ENCODE measurements around the gene ABHD8. TPM values are rescaled to one million over a fixed set of nuclear protein-coding genes. Genes with fewer than 3 reads are reported as not detected.

ABHD8 gene
- total RNA-seq, 1 donor from 2014 or later = 10.9 TPM

DNA sequence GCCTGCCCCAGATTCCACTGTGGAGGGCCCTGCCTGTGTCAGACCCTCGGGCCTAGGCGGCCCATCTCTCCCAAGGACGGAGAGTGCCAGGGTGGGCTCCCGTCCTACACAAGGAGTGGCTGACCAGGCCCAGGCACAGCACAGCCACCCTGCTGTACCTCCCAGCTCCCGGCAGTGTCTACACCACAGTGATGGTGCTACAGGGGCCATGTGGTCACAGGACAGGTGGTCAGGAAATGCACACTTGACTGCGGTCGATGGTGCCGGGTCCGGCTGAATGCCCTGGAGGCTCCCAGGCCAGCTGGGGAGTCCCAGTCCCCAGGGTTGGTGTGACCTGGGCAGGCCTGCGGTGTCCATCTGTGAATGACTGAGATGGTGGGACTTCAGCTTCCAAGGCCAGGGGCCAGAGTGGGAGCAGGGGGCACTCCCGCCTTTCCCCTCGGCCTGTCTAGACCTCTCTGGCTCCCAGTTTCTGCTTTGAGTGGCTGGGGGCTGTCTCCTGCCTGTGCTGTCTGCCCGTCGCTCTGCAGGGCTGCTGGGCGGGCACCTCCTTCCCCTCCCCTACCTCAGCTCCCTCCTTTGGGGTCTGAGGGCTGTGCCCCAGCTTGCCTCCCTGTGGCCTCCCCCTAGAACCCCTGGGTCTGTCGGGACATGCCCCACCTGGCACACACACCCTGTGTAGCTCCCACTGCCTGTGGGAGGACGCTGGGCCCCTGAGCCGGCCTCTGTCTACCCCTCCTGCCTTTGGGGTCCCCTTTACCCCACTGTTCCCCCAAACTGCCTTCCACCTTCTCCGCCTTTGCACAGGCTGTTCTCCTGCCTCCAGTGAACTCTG, 18.6 kb upstream of the ABHD8 start:
- no peaks in the 10 kb centered on the region for H3K4me1 Mint-ChIP-seq (ENCODE audit: low read depth)

DNA sequence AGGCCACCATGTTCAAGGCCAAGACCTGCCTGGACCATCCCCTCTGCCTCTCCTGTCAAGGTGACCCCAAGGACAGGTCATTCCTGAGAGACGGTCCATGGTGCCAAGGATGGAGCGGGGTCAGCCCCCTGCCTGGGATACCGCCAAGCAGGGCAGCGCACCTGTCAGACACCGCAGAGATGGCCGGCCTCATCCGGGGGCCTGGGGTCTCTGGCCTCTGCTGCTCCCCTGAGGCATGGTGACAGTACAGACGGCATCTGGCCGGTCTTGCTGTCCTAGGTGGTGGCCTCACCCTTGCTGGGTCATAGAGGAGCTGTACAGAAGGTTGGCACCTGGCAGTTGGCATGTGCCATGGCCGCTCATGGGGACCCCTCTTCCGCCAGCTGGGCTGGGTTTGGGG, 17.2 kb upstream of the ABHD8 start:
- no peaks in the 10 kb centered on the region for H3K9me3 Mint-ChIP-seq
- intact Hi-C loops (cut with micrococcal nuclease) = no loop called here
- H3K27ac Mint-ChIP-seq = no peak overlapping the region
- peaks cover 37% of the 10 kb centered on the region for H3K36me3 Mint-ChIP-seq (ENCODE audit: low read depth)
- H3K27me3 Mint-ChIP-seq (ENCODE audit: low read depth) = no peaks in the 10 kb centered on the region
- no peak for DNase-seq (ENCODE audit: low spot score)
- H3K4me1 Mint-ChIP-seq (ENCODE audit: low read depth) = peaks cover 3% of the 10 kb centered on the region
- no peak overlapping the region for H3K4me3 Mint-ChIP-seq (ENCODE audit: low read depth)

More for the DNA sequence above, 18.6 kb upstream of the ABHD8 start:
- Mint-ChIP-seq H3K4me3 (ENCODE audit: low read depth) (no peak overlapping the region), H3K27me3 (ENCODE audit: low read depth) (no peaks in the 10 kb centered on the region), H3K36me3 (ENCODE audit: low read depth) (peaks cover 26% of the 10 kb centered on the region), H3K27ac (no peak overlapping the region), H3K9me3 (no peaks in the 10 kb centered on the region)
- no peak for DNase-seq (ENCODE audit: low spot score)
- intact Hi-C loops (cut with micrococcal nuclease) = no loop called here

DNA sequence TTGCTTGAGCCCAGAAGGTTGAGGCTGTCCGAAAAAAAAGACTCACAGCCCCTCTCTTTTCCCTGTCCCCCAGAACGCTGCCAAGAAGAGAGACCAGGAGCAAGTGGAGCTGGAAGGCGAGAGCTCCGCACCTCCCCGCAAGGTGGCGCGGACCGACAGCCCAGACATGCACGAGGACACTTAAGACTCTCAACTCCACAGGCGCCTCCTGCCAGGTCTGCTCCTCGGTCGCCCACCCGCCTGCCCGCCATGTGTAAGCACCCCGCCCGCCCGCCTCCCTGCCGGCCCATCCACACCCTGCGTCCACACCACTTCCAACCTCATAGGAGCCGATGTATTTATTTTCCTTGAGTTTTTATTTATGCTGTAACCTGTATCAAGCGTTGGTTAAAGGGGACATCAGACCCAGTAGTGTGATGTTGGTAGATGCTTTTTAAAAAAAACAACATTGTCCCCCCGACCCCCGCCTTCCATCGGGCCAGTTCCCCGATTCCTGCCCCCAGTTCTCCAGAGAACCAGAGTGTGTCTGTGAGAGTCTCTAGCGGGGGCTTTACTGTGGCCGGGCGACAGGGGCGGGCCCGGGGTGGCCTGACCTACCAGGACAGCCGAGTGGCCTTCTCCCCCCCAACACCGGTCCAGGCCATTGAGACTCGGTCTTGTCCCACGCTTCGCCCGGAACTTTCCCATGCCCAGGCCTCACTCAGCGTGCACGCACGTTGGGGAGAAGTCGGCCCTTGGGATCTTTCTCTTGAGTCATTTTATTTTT, 16.4 kb upstream of the ABHD8 start:
- Mint-ChIP-seq H3K36me3 (ENCODE audit: low read depth) (peaks cover 38% of the 10 kb centered on the region), H3K4me1 (ENCODE audit: low read depth) (peaks cover 3% of the 10 kb centered on the region), H3K4me3 (ENCODE audit: low read depth) (no peak overlapping the region), H3K9me3 (no peaks in the 10 kb centered on the region), H3K27me3 (ENCODE audit: low read depth) (no peaks in the 10 kb centered on the region), H3K27ac (no peak overlapping the region)
- intact Hi-C loops (cut with micrococcal nuclease) = no loop called here
- DNase-seq (ENCODE audit: low spot score) = no peak

DNA sequence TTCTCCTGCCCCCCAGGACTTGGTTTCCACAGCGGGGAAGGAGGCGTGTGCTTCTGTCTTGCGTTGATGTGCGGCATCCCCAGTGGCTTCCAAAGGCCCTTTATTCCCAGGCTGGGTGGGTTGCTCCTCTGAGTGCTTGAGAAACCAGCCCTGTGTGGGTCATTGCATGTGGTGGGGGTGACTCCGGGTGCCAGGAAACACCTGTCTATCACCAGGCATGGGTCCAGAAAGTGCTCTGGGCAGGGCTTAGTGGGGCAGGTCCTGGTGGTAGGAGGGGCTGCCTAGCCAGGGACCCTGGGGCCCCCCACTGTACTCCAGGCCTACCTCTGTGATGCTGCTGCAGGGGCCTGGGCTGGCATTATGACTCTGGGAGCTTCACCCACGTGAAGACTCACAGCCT, 15.7 kb upstream of the ABHD8 start:
- DNase-seq (ENCODE audit: low spot score) = no peak
- Mint-ChIP-seq H3K36me3 (ENCODE audit: low read depth) (peaks cover 43% of the 10 kb centered on the region), H3K4me1 (ENCODE audit: low read depth) (peaks cover 3% of the 10 kb centered on the region), H3K27ac (no peak overlapping the region), H3K9me3 (no peaks in the 10 kb centered on the region), H3K4me3 (ENCODE audit: low read depth) (no peak overlapping the region), H3K27me3 (ENCODE audit: low read depth) (no peaks in the 10 kb centered on the region)
- intact Hi-C loops (cut with micrococcal nuclease) = no loop called here

DNA sequence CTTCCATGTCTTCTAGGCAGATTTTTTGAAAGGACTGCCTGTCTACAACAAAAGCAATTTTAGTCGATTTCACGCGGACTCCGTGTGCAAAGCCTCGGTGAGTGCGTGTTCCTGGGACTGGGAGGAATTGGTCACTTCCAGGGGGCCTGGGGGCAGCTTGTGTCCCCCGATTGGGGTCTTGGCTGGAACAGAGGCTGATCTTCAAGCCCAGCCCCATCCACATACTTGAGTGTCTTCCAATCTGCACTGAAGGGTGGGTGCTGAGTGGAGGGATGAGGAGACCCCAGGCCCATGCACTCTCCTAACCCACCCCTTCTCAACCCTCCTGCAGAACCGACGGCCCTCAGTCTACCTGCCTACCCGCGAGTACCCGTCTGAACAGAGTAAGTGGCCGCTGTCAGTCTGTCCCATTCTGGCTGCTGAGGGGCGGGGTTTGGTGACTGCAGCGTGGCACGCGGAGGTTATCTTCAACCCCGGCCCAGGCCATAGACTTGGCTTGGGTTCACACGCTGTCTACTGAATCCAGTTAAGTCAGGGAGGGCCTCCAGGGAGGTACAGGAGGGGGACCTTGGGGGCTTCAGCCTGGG, 10.9 kb upstream of the ABHD8 start:
- DNase-seq (ENCODE audit: low spot score) = no peak
- Mint-ChIP-seq H3K9me3 (no peaks in the 10 kb centered on the region), H3K27me3 (ENCODE audit: low read depth) (no peaks in the 10 kb centered on the region), H3K36me3 (ENCODE audit: low read depth) (peaks cover 36% of the 10 kb centered on the region), H3K27ac (no peak overlapping the region), H3K4me3 (ENCODE audit: low read depth) (no peak overlapping the region), H3K4me1 (ENCODE audit: low read depth) (peaks cover 16% of the 10 kb centered on the region)
- intact Hi-C loops (cut with micrococcal nuclease) = no loop called here

DNA sequence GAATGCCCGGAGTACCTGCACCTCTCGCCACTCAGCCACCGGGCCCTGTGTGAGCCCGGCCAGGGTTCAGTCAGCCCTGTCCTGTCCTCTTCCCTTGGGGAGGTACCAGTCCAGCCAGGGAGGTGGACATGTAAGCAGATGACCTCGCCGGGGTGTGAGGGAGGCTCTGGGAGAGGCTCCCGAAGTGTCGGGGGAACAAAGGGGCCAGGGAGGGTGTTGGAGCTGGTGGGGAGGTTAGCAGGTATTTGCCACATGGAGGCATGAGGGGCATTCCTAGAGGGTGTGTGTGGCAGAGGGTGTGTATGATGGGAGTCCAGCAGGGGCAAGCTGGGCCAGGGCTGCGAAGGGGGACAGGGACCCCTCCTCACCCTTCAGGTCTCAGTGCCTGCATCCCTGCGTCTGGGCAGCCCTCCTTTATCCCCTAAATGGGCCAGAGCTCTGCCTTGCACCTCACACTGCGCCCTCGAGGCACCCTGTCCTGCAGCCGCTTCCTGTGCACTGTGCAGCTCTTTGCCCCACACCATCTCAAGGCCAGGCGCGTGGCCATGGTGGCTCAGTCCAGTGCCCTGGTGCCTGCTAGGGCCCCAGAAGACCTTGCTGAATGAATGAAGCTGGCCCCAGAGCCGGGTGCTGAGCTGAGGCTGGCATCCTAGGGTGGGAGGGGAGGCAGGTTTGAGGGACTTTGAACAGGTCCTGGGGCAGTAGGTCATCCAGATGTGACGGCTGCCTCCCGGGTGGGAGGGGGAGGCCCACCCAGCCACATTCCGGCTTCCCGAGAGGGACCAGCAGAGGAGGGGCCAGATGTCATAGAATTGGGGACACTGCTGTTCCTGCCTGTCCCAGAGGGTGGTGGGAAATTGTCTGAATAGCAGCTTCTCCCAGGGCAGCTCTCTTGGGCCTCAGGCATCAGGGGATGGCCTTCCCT, 9.2 kb upstream of the ABHD8 start:
- intact Hi-C loops (cut with micrococcal nuclease) = no loop called here
- Mint-ChIP-seq H3K4me1 (ENCODE audit: low read depth) (peaks cover 23% of the 10 kb centered on the region), H3K9me3 (no peaks in the 10 kb centered on the region), H3K27ac (no peak overlapping the region), H3K27me3 (ENCODE audit: low read depth) (no peaks in the 10 kb centered on the region), H3K4me3 (ENCODE audit: low read depth) (no peak overlapping the region), H3K36me3 (ENCODE audit: low read depth) (peaks cover 35% of the 10 kb centered on the region)
- no peak for DNase-seq (ENCODE audit: low spot score)

DNA sequence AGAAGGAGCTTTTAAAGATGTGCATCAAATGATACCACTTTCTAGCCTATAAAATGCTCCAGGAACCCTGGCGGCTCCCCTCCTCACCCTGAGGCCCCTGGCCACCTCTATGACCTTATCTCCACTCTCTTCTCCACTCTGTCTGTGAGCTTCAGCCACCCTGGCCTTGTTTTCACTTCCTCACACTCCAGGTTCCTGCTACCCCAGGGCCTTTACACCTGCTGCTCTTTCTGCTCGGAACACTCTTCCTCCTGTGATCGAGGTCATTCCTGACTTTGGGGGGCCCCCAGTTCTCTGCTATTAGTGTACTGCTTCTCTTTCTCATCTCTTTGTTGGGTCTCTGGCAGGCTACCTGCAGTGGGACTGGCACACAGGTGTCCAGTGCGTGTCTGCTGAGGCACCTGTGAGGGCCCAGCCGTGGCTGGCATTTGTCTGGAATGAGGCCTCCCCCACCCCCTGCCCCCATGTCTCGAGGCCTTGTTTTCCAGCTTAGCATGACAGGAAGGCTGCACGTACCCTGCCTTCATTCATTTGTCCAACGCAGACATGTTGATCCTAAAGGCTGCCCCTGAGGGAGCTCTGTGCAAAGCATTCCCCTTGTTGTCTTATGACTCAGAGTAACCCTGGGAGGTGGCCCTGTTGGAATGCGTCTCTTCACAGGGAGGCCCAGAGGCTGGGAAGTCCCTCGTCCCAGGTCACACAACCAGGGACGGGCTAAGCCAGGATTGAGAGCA, 8.4 kb upstream of the ABHD8 start:
- DNase-seq (ENCODE audit: low spot score) = no peak
- peaks cover 30% of the 10 kb centered on the region for H3K36me3 Mint-ChIP-seq (ENCODE audit: low read depth)
- no peaks in the 10 kb centered on the region for H3K27me3 Mint-ChIP-seq (ENCODE audit: low read depth)
- no peaks in the 10 kb centered on the region for H3K9me3 Mint-ChIP-seq
- H3K4me3 Mint-ChIP-seq (ENCODE audit: low read depth) = peak overlapping the region; percentile 66
- H3K4me1 Mint-ChIP-seq (ENCODE audit: low read depth) = peaks cover 24% of the 10 kb centered on the region
- intact Hi-C loops (cut with micrococcal nuclease) = no loop called here
- H3K27ac Mint-ChIP-seq = peak overlapping the region; percentile 59

DNA sequence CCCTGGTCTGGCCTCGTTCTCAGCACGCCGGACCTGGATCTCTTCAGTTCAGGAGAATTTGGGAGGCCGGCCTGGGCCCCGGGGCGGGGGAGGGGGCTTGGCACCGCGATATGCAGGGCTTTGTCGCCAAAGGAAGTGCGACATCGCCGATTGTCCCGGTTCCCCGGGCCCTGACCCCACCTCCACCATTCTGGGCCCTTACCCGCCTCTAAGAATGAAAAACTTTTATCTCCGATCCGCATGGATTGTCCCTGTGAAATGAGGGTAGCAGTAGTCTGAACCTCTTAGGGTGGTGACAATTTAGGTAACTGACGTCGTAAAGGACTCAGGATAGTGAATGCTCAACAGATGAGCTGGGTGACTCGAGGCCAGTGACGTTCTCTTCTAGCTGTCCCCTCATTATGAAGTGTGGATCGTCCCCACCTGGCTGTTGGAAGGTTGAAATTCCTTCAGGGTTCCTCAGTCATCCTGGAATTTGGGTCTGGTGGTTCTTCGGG, 6.8 kb upstream of the ABHD8 start:
- peak overlapping the region; percentile 95 for H3K27ac Mint-ChIP-seq
- no peaks in the 10 kb centered on the region for H3K9me3 Mint-ChIP-seq
- intact Hi-C loops (cut with micrococcal nuclease) = loop anchor here (1.0 to 5.0 kb wide), 4 partner anchors 18 to 97 kb away; partner anchors contain the start of genes BST2, GTPBP3 and OCEL1
- DNase-seq (ENCODE audit: low spot score) = no peak
- peak overlapping the region; percentile 98 for H3K4me3 Mint-ChIP-seq (ENCODE audit: low read depth)
- no peaks in the 10 kb centered on the region for H3K27me3 Mint-ChIP-seq (ENCODE audit: low read depth)
- H3K4me1 Mint-ChIP-seq (ENCODE audit: low read depth) = peaks cover 26% of the 10 kb centered on the region
- peaks cover 20% of the 10 kb centered on the region for H3K36me3 Mint-ChIP-seq (ENCODE audit: low read depth)

DNA sequence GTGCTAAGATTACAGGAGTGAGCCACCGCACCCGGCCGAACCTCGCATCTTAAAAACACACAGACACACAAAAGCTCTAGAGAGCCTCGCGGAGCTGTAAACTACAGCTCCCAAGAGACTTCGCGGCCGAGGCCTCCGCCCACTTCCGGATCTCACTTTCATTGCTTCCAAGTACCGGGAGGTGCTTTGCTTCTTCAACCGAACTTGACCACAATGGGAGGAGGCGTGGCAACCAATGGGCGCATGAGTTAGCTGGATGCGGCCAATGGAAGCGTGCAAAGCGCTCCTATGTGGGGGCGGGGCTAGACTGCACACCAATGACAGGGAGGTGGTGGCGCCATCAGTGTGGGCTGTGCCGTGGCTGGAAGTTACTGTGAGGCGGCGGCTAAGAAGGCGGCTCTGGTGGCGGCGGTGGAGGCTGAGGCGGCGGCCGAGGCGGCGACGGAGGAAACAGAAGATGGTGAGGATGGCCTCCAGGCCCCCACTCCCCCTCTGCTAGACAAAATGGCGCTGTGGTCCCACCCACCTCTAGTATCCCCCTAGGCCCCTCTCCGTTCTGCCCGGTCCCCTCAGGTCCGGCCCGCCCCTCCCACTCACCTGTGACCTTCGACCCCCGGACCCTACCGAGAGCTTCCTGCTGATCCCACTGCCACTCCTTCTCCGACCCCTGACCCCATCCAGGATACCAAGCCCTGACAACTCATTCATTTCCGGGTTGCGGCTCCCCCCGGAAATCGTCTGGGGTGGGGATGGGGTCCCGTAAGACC, 6.2 kb upstream of the ABHD8 start, which contains the start of gene DDA1:
DDA1 (plus strand) TSS at position 366 of the 767 bp plus-strand sequence; CDS start at position 458, 92 bp downstream.
- Mint-ChIP-seq H3K36me3 (ENCODE audit: low read depth) (peaks cover 20% of the 10 kb centered on the region), H3K27me3 (ENCODE audit: low read depth) (no peaks in the 10 kb centered on the region), H3K4me1 (ENCODE audit: low read depth) (peaks cover 30% of the 10 kb centered on the region), H3K4me3 (ENCODE audit: low read depth) (peak within 1 kb of the TSS; percentile 98), H3K27ac (peak within 1 kb of the TSS; percentile 95), H3K9me3 (no peaks in the 10 kb centered on the region)
- intact Hi-C loops (cut with micrococcal nuclease) = loop anchor here (1.0 to 5.0 kb wide), 4 partner anchors 19 to 98 kb away; partner anchors contain the start of genes BST2, GTPBP3 and OCEL1
- peak; percentile 99 for DNase-seq (ENCODE audit: low spot score)

DNA sequence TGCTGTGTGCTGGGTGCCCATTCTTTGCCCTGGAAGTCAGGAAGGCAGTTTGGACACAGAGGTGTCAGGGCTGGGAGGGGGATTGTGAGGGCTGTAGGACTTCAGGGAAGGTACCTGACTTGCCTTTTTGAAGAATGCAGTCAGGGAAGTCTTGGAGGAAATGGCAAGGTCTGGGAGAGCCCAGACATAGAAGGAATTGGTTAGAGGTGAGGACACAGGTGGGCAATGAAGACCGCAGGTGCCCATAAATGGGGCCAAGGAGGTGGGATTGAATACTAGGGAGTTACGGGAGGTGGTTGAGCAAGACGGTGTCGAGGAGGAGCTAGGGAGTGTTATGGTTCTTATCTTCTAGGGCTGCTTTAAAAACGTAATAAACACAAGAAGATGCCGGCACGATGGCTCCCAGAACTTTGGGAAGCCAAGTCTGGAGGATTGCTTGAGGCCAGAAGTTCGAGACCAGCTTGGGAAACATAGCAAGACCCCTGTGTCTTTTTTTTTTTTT, 4.7 kb upstream of the ABHD8 start:
- no peaks in the 10 kb centered on the region for H3K9me3 Mint-ChIP-seq
- DNase-seq (ENCODE audit: low spot score) = no peak
- peaks cover 12% of the 10 kb centered on the region for H3K36me3 Mint-ChIP-seq (ENCODE audit: low read depth)
- H3K4me3 Mint-ChIP-seq (ENCODE audit: low read depth) = peak overlapping the region; percentile 31
- no peak overlapping the region for H3K27ac Mint-ChIP-seq
- intact Hi-C loops (cut with micrococcal nuclease) = loop anchor here (5.0 kb wide), 2 partner anchors 81 to 99 kb away; partner anchors contain the start of genes BST2 and OCEL1
- peaks cover 36% of the 10 kb centered on the region for H3K4me1 Mint-ChIP-seq (ENCODE audit: low read depth)
- H3K27me3 Mint-ChIP-seq (ENCODE audit: low read depth) = no peaks in the 10 kb centered on the region
